SIG-M5 treated with dmso at 0.1 percent for 504 hours (cell line): ENCODE measurements around the gene SNAP23.
"Not testable (repeated sequence)": the region's sequence is repeated elsewhere in the genome, so short reads cannot be mapped to it uniquely, and the experiment has no call there.

ENCODE experiments used
- DNase-seq: peaks from one replicate; lab custom pipeline; 2025; ENCODE audit not compliant: unreplicated experiment; lab: John Stamatoyannopoulos, UW

The SNAP23 gene

DNA sequence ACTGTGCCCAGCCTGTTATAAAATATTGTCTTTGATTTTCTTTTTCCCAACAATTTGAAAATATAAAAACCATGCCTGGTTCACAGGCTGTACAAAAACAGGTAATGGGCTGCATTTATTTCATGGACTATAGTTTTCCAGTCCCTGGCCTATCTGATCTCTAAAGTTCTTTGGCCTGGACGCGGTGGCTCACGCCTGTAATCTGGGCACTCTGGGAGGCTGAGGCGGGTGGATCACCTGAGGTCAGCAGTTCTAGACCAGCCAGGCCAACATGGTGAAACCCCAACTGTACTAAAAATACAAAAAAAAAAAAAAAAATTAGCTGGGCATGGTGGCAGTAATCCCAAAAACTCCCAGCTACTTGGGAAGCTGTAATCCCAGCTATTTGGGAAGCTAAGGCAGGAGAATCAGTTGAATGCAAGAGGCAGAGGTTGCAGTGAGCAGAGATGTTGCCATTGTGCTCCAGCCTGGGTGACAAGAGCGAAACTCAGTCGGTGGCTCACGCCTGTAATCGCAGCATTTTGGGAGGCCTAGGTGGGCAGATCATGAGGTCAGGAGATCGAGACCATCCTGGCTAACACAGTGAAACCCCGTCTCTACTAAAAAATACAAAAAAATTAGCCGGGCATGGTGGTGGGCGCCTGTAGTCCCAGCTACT lies 61.2 kb downstream of the SNAP23 start:
- DNase-seq, result not testable (repeated sequence)

DNA sequence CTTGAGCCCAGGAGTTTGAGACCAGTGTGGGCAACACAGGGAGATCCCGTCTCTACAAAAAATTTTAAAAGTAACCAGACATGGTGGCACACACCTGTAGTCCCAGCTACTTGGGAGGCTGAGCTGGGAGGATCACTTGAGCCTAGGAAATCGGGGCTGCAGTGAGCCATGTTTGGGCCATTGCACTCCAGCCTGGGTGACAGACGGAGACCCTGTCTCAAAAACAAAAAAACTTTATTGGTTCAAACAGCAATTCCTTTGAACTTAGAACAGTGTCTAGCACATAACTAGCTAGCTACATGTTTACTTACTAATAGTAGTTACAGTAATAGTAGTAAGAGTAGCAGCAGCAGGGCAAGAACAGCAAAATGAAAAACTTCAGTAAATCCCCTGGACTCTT lies 63.3 kb downstream of the SNAP23 start:
- no peak for DNase-seq

DNA sequence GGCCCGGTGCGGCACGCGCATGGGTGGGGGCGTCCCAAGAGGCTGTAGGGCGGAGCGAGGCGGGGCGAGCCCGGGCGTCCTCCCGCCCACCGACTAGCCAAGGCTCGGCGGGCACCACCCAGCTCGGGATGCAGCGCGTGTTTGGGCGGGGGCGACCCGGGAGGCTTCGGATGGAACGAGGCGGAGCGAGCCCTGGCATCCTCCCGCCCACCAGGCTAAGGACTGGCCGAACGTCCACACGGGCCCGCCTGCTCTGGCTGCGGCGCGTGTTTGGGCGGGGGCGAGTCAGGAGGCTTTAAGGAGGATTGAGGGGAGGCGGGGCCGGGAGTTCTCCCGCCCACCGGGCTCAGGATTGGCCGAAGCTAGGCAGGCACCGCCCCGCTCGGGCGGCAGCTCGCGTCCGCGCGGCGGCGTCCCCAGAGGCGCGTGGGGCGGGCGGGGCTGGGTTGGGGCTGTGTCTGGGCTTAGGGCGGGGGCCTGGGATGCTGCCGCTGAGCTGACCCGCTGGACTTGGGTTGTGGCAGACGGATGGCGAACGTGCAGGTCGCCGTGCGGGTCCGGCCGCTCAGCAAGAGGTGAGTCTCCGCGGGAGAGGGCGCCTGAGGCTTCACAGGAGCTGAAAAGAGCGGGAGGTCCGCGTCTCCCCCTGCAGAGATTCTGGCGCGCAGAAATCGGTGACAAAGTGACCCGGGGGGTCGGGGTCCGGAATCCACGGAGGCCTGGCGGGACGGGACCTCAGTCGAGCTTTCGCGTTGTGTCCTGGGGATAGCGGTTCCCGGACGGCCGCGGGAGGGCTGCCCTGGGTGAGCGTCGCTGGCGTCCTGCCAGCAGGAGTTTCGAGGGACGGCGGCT lies 80.0 kb downstream of the SNAP23 start, which contains the start of gene STARD9:
TSS of gene STARD9 (plus strand) at position 419 of the 852 bp plus-strand sequence. CDS start at position 529, 110 bp downstream.
- peak; percentile 94 for DNase-seq

DNA sequence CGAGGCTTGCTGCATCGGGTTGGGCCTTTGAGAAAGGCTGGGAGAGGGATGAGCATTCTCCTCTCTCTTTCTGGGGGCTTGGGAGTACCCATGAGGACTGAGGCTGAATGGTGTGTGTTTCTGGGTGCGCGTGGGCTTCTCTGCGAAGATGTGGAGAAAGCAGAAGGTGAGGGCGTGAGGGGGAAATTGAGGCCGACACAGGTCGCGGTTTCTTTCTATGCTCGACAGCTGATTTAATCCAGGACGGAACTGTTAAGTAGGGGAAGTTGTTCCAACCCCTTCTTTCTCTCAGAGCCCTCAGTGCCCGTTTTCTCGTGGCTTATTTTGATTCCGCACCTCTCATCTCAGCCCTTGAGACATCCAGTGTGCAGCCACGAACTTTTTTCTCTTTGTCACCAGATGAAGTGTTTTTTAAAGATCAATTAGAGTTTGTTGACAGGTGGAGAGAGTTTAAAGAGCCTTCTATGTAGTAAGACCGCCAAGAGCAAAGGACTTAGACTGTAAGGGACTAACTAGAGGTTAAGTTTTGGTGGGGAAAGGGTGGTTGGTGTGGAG lies 80.7 kb downstream of the SNAP23 start:
- peak; percentile 36 for DNase-seq

DNA sequence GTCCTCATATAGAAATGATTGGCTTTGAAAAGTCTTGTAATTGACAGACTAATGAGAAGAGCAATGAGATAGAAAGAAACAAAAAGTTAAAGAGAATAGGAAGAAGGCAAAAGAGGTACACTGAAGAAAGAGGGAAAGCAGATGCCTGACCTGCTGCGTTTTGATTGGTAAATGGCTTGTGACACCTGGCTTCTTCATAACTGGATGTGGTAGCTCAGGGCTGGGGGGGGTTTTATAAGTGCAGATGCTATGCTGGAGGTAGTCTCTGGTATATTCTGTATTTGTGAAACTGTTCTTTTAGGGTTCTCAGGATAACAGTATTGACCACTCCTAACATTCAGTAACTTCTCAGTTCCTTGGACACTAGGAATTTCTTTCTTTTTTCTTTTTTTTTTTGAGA lies 81.3 kb downstream of the SNAP23 start:
- DNase-seq, result no peak

DNA sequence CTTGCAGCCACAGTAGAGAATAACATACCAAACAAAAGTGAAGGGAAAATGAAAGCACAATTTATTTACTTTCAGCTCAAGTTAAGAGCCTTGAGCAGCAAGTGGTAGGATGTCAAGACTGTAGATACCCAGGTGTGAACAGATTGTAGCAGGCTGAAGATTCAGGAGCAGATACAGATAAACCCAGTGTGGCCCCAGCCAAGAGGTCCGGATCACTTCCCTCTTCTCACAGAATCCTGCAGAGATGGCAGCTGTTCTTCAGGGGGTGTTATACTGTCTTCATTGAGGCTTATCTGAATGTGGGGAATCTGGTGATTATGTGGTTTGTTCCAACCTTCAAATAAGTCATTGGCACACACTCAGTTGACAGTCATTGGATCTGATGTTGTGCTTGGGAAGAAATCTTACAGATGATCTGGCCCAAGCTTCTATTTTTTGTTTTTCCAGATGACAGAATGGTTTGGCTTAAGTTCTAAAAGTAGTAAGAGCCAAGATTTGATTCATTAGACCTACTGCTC lies 82.1 kb downstream of the SNAP23 start:
- DNase-seq, result no peak

DNA sequence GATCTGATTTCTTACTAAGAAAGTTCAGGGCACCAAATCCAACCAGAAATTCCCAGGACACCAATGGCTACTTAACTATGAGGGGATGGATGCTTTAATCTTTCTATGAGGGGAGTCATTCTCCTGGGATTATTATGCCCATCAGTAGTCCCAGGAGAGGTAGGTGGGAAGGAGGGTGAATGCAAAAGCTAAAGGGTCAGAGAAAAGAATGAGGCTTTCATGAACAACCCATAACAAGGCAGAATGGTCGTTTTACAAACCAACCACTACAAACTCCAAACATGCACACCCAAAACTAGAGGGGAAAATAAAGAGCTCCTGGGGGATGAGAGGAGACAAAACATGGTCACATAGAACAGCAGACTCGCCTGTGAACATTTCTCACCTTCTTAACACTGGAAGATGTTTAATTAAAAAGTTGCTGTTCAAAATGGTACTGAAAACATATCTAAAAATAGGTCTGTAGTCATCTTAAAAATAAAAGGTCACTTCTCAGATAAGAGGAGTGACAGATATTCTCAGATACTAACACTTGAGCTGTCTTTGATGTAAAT lies 83.6 kb downstream of the SNAP23 start:
- no peak for DNase-seq

DNA sequence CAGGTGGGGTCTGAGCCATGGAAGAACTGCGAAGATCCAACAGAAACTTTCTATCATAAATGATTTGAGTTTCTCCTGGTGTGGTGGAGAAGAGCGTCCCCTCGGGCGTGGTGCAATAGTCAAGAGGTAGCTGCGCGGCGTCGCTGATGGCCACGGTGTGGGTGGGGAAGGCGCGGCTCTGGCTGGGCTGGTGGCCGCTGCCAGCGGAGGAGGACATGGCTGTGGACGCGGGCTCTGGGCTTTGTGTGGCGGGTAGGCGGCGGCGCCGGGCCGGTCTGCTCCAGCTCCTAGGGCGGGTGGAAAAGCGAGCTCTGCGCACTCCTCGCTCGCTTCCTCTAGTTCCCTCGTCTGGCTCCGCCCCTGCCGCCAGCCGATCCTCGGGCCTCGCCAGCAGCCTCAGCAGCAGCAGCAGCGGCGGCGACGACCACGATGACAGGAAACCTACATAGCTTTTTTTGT lies 85.9 kb downstream of the SNAP23 start:
- DNase-seq, result peak; percentile 72
